Type B pancreatic cell (in vitro differentiated cells): ENCODE results near the gene NPAS3. TPM values are rescaled to one million over a fixed set of nuclear protein-coding genes. Genes with fewer than 3 reads are reported as not detected.

Experiments used
- DNase-seq: peaks from one replicate; pipeline ENCODE4 v3.0.0; 2021; ENCODE audit warnings: mixed read lengths; ENCODE audit not compliant: unreplicated experiment; ENCODE audit errors: extremely low spot score
- H3K27ac Mint-ChIP-seq: 2 replicates; pipeline ENCODE4 v1.8.0; 2021; ENCODE audit warnings: mild to moderate bottlenecking, mixed read lengths
- H3K27me3 Mint-ChIP-seq: 2 replicates; pipeline ENCODE4 v1.8.0; 2021; ENCODE audit warnings: mixed read lengths
- H3K36me3 Mint-ChIP-seq: 2 replicates; pipeline ENCODE4 v1.8.0; 2021; ENCODE audit warnings: mixed read lengths
- H3K4me1 Mint-ChIP-seq: one replicate; pipeline ENCODE4 v1.8.0; 2021; ENCODE audit warnings: mixed read lengths; ENCODE audit not compliant: unreplicated experiment
- H3K4me3 Mint-ChIP-seq: 2 replicates; pipeline ENCODE4 v1.8.0; 2021; ENCODE audit warnings: mild to moderate bottlenecking, mixed read lengths
- H3K9me3 Mint-ChIP-seq: 2 replicates; pipeline ENCODE4 v1.8.0; 2021; ENCODE audit warnings: mixed read lengths
- total RNA-seq: library from RNA; stranded (reverse); gene quantifications from 2 replicates; pipeline ENCODE4 v1.2.1, GENCODE V29; 2021; ENCODE audit warnings: low replicate concordance
- TF ChIP-seq, protein P1 (sequence below): fragments of 200-600 bp; sonication (generic); conservative IDR thresholded peaks from 2 replicates; pipeline ENCODE4 v1.5.0; 2021; ENCODE audit warnings: antibody characterized with exemption, mild to moderate bottlenecking

Gene NPAS3
- total RNA-seq, 1 donor from 2014 or later = 8.7 TPM

DNA sequence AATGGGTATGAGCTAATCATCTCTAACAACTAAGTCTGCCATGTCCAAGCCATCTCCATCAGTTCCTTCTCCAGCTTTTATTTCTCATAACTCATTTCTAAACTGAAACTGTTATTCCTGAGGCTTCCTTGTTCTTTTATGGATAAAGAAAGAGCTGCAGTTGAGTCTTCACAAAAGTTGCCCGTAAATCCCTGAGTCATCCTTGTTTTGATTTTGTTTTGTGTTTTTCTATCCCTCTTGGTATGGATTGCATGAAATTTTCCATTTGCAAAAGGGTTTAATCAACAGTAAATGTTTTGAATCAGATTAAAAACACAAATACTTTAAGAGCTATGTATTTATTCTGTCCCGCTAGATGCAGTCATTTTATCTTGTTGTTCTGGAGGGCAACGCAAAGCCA is 721.6 kb downstream of the NPAS3 start:
- H3K4me3 Mint-ChIP-seq = no peak overlapping the region
- no peaks in the 10 kb centered on the region for H3K4me1 Mint-ChIP-seq
- DNase-seq = no peak
- TF ChIP-seq, protein P1, sequence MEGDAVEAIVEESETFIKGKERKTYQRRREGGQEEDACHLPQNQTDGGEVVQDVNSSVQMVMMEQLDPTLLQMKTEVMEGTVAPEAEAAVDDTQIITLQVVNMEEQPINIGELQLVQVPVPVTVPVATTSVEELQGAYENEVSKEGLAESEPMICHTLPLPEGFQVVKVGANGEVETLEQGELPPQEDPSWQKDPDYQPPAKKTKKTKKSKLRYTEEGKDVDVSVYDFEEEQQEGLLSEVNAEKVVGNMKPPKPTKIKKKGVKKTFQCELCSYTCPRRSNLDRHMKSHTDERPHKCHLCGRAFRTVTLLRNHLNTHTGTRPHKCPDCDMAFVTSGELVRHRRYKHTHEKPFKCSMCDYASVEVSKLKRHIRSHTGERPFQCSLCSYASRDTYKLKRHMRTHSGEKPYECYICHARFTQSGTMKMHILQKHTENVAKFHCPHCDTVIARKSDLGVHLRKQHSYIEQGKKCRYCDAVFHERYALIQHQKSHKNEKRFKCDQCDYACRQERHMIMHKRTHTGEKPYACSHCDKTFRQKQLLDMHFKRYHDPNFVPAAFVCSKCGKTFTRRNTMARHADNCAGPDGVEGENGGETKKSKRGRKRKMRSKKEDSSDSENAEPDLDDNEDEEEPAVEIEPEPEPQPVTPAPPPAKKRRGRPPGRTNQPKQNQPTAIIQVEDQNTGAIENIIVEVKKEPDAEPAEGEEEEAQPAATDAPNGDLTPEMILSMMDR = no peak
- peaks cover 6% of the 10 kb centered on the region for H3K27me3 Mint-ChIP-seq
- no peak overlapping the region for H3K27ac Mint-ChIP-seq
- H3K9me3 Mint-ChIP-seq = peaks cover 5% of the 10 kb centered on the region
- peaks cover 4% of the 10 kb centered on the region for H3K36me3 Mint-ChIP-seq

DNA sequence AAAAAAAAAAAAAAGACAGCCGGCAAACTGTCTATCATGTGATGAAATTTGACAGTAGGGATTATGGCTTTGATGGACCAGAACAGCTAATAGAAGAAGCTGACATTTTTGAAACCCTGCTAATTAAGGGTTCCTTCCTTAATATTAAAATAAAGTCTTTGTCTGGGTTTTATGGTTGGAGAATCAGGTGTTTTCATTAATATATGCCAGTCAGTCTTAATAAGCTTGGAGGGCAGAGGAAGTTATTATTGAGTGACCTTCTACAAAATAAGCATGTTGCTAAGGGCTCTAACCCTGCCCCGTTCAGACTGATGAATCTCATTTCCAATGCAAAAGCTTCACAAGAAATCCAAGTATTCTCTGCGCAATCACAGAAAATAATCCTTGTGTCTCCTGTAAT is 722.4 kb downstream of the NPAS3 start:
- Mint-ChIP-seq H3K27ac (no peak overlapping the region), H3K9me3 (peaks cover 5% of the 10 kb centered on the region), H3K36me3 (peaks cover 4% of the 10 kb centered on the region), H3K4me1 (no peaks in the 10 kb centered on the region), H3K27me3 (peaks cover 6% of the 10 kb centered on the region), H3K4me3 (no peak overlapping the region)
- TF ChIP-seq, protein P1 = no peak
- DNase-seq = no peak

DNA sequence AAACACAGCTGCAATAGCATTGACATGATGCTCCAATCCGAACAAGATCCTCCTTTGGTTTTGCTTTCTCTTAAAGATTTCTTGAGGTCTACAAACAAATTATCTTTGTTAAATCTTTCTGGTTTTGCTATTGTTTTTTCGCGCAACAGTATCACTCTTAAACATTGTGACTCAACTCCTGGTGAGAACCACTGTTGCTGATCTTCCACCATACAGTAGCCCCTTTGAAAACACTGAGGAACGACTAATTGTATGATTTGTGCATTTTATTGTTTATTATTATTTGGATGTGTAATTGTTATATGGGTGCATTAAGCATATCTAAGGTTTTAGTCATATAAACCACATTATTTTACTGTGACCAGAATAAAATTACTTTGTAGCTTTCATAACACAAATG is 729.4 kb downstream of the NPAS3 start:
- Mint-ChIP-seq H3K27me3 (no peaks in the 10 kb centered on the region), H3K4me3 (no peak overlapping the region), H3K9me3 (no peaks in the 10 kb centered on the region), H3K36me3 (no peaks in the 10 kb centered on the region), H3K27ac (no peak overlapping the region), H3K4me1 (peaks cover 4% of the 10 kb centered on the region)
- TF ChIP-seq, protein P1 = no peak
- no peak for DNase-seq

DNA sequence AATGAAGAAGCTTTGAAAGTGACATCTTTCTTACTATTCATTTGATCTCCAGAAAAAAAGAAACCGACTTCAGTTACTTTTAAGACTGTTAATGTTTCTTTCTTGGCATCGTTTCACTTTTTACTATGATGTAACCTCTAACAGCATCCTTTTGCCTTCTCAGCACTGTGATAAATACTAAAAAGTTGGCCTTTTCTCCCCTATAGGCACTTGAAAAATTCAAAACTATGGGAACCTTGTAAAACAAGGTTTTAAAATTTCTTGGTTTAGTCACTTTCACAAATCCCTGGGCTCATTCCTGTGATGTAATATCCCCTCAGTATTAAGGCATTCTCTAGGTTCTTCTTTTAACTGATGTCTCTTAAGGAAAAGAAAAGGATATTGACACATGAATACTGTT is 730.4 kb downstream of the NPAS3 start:
- no peak overlapping the region for H3K4me3 Mint-ChIP-seq
- H3K36me3 Mint-ChIP-seq = no peaks in the 10 kb centered on the region
- no peaks in the 10 kb centered on the region for H3K9me3 Mint-ChIP-seq
- TF ChIP-seq, protein P1 = no peak
- no peak for DNase-seq
- peaks cover 4% of the 10 kb centered on the region for H3K4me1 Mint-ChIP-seq
- no peak overlapping the region for H3K27ac Mint-ChIP-seq
- H3K27me3 Mint-ChIP-seq = no peaks in the 10 kb centered on the region

DNA sequence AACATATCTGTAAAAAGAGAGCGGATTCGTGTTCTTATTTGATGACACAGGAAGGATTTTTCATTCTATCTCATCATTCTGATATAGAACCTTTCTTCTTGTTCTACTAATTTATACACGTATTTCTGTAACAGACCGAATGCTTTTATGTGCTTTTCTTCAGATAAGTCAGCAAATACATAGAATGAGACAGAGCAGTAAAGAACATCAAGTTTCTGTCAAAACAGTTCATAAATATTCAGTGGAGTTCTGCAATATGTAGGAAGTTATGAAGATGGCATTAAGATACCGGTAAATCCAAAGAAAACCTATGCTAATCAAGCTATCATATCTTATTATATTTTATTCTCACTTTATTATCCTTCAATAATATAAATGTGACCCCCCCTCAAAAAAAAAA is 731.6 kb downstream of the NPAS3 start:
- peaks cover 4% of the 10 kb centered on the region for H3K4me1 Mint-ChIP-seq
- H3K9me3 Mint-ChIP-seq = no peaks in the 10 kb centered on the region
- H3K4me3 Mint-ChIP-seq = no peak overlapping the region
- TF ChIP-seq, protein P1 = no peak
- DNase-seq = no peak
- H3K27ac Mint-ChIP-seq = no peak overlapping the region
- no peaks in the 10 kb centered on the region for H3K36me3 Mint-ChIP-seq
- H3K27me3 Mint-ChIP-seq = peaks cover 5% of the 10 kb centered on the region

DNA sequence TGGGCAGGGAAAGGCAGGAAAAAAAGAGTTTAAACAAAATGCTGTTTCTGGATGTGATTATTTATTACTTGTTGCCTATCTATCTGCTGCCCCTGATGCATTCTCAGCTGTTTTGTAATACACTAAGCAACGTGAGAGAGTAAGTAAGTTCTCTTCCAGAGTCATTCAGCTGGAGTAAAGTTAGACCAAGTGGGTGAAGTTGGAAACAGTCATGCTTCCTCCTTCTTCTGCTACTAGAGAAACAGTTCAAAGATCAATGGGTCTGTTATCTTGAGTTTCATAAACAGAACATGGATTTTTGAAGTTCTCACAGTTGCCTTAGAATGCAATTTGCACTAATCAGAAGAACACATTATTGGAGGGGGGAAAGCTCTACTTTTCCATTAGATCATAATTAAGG is 732.9 kb downstream of the NPAS3 start:
- Mint-ChIP-seq H3K27ac (no peak overlapping the region), H3K4me3 (no peak overlapping the region), H3K9me3 (no peaks in the 10 kb centered on the region), H3K27me3 (peaks cover 10% of the 10 kb centered on the region), H3K4me1 (peaks cover 4% of the 10 kb centered on the region), H3K36me3 (no peaks in the 10 kb centered on the region)
- no peak for DNase-seq
- TF ChIP-seq, protein P1 = no peak
